Astrocyte (in vitro differentiated cells and primary cell): ENCODE measurements around the gene ACTN4. TPM values are rescaled to one million over a fixed set of nuclear protein-coding genes. Genes with fewer than 3 reads are reported as not detected.

Experiments used
- DNase-seq: peaks from one replicate; pipeline ENCODE4 v3.0.0-alpha.2; 2010; ENCODE audit warnings: low read depth
- FAIRE-seq: peaks from 2 replicates; lab custom pipeline; 2011; peaks lifted over from hg19 to GRCh38; lab: Jason Lieb, UNC
- H2AFZ ChIP-seq: 2 replicates; pipeline ENCODE4 v1.6.0; 2012; ENCODE audit warnings: low read depth, low read length, inconsistent platforms
- H3K27ac ChIP-seq: 2 replicates; pipeline ENCODE4 v1.5.1; 2011; ENCODE audit warnings: low read depth, low read length, inconsistent platforms
- H3K27me3 ChIP-seq: 2 replicates; pipeline ENCODE4 v1.6.0; 2011; ENCODE audit warnings: low read length, inconsistent platforms; ENCODE audit not compliant: insufficient read depth
- H3K36me3 ChIP-seq: 2 replicates; pipeline ENCODE4 v1.5.1; 2011; ENCODE audit warnings: low read length, inconsistent platforms; ENCODE audit not compliant: insufficient read depth
- H3K4me1 ChIP-seq: 2 replicates; pipeline ENCODE4 v1.5.1; 2011; ENCODE audit warnings: low read length, inconsistent platforms; ENCODE audit not compliant: insufficient read depth
- H3K4me2 ChIP-seq: 2 replicates; pipeline ENCODE4 v1.6.0; 2012; ENCODE audit warnings: low read length, inconsistent platforms
- H3K4me3 ChIP-seq: 2 replicates; pipeline ENCODE4 v1.5.1; 2011; ENCODE audit warnings: low read depth, mild to moderate bottlenecking, low read length, inconsistent platforms; ENCODE audit not compliant: insufficient read depth
- H3K79me2 ChIP-seq: 2 replicates; pipeline ENCODE4 v1.6.0; 2012; ENCODE audit warnings: mild to moderate bottlenecking, low read length, inconsistent platforms; ENCODE audit not compliant: insufficient read depth
- H3K9ac ChIP-seq: 2 replicates; pipeline ENCODE4 v1.6.0; 2012; ENCODE audit warnings: mild to moderate bottlenecking, low read length, inconsistent platforms
- H3K9me3 ChIP-seq: 2 replicates; pipeline ENCODE4 v1.5.1; 2012; ENCODE audit warnings: low read depth, mild to moderate bottlenecking, low read length, inconsistent platforms; ENCODE audit not compliant: insufficient read depth
- H4K20me1 ChIP-seq: 2 replicates; pipeline ENCODE4 v1.6.0; 2012; ENCODE audit warnings: low read length, inconsistent platforms; ENCODE audit not compliant: insufficient read depth
- H3K27ac Mint-ChIP-seq: one replicate; pipeline ENCODE4 v1.8.0; 2021; ENCODE audit warnings: mild to moderate bottlenecking, mixed read lengths; ENCODE audit not compliant: unreplicated experiment
- H3K27me3 Mint-ChIP-seq: one replicate; pipeline ENCODE4 v1.8.0; 2021; ENCODE audit warnings: low read depth, mixed read lengths; ENCODE audit not compliant: unreplicated experiment
- H3K36me3 Mint-ChIP-seq: one replicate; pipeline ENCODE4 v1.8.0; 2021; ENCODE audit warnings: low read depth, mixed read lengths; ENCODE audit not compliant: unreplicated experiment
- H3K4me1 Mint-ChIP-seq: one replicate; pipeline ENCODE4 v1.8.0; 2021; ENCODE audit warnings: low read depth, mixed read lengths; ENCODE audit not compliant: unreplicated experiment
- H3K4me3 Mint-ChIP-seq: one replicate; pipeline ENCODE4 v1.8.0; 2021; ENCODE audit warnings: mild to moderate bottlenecking, moderate library complexity, mixed read lengths; ENCODE audit not compliant: unreplicated experiment
- H3K9me3 Mint-ChIP-seq: one replicate; pipeline ENCODE4 v1.8.0; 2021; ENCODE audit warnings: mild to moderate bottlenecking, mixed read lengths; ENCODE audit not compliant: unreplicated experiment
- EZH2 ChIP-seq: IDR thresholded peaks from 2 replicates; pipeline ENCODE4 v1.6.1; 2012; ENCODE audit warnings: mild to moderate bottlenecking, low read length, inconsistent platforms; ENCODE audit not compliant: insufficient read depth
- total RNA-seq: library from RNA; stranded (reverse); gene quantifications from 2 replicates; pipeline ENCODE4 v1.2.1, GENCODE V29; 2021
- TF ChIP-seq, protein P1 (sequence below): IDR thresholded peaks from 2 replicates; pipeline ENCODE4 v1.5.1; 2011; ENCODE audit warnings: low read depth, mild to moderate bottlenecking, inconsistent platforms, low read length, moderate library complexity; ENCODE audit not compliant: insufficient read depth

ACTN4 gene
- total RNA-seq, 1 donor from 2014 or later, result 879 TPM

DNA sequence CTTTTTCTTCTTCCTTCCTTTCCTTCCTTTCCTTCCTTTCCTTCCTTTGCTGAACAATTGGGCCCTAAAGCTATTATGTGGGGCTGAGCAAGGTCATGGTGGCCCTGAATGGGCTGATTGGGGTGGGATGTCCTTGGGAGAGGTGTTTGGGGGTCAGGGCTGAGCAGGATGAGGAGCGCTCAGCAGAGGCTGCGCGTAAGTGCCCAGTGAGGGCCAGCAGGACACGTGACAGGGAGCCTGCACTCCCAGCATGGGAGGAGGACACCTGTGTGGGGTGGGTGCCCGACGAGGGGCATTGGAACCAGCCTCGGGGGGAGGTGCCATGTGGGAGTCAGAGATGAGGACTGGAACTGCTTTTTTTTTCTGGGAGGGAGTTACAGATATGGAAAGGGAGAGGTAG lies 131.3 kb downstream of the ACTN4 start:
- H3K4me1 ChIP-seq, result no peaks in the 10 kb centered on the region
- peaks cover 31% of the 10 kb centered on the region for H3K27me3 Mint-ChIP-seq
- no peaks in the 10 kb centered on the region for H3K4me1 Mint-ChIP-seq
- peaks cover 7% of the 10 kb centered on the region for H3K27me3 ChIP-seq
- H3K9me3 ChIP-seq, result no peaks in the 10 kb centered on the region
- H4K20me1 ChIP-seq, result no peaks in the 10 kb centered on the region
- H3K9ac ChIP-seq, result no peak overlapping the region
- no peaks in the 10 kb centered on the region for H3K36me3 ChIP-seq
- FAIRE-seq (no peak), DNase-seq (no peak)
- no peak for TF ChIP-seq EZH2
- TF ChIP-seq, protein P1, sequence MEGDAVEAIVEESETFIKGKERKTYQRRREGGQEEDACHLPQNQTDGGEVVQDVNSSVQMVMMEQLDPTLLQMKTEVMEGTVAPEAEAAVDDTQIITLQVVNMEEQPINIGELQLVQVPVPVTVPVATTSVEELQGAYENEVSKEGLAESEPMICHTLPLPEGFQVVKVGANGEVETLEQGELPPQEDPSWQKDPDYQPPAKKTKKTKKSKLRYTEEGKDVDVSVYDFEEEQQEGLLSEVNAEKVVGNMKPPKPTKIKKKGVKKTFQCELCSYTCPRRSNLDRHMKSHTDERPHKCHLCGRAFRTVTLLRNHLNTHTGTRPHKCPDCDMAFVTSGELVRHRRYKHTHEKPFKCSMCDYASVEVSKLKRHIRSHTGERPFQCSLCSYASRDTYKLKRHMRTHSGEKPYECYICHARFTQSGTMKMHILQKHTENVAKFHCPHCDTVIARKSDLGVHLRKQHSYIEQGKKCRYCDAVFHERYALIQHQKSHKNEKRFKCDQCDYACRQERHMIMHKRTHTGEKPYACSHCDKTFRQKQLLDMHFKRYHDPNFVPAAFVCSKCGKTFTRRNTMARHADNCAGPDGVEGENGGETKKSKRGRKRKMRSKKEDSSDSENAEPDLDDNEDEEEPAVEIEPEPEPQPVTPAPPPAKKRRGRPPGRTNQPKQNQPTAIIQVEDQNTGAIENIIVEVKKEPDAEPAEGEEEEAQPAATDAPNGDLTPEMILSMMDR, result no peak
- H3K4me3 ChIP-seq, result no peak overlapping the region
- H3K36me3 Mint-ChIP-seq, result no peaks in the 10 kb centered on the region
- H2AFZ ChIP-seq, result no peak overlapping the region
- H3K4me3 Mint-ChIP-seq, result no peak overlapping the region
- H3K9me3 Mint-ChIP-seq, result no peaks in the 10 kb centered on the region
- H3K27ac Mint-ChIP-seq, result no peak overlapping the region
- H3K79me2 ChIP-seq, result no peaks in the 10 kb centered on the region
- H3K27ac ChIP-seq, result no peak overlapping the region
- H3K4me2 ChIP-seq, result no peak overlapping the region

DNA sequence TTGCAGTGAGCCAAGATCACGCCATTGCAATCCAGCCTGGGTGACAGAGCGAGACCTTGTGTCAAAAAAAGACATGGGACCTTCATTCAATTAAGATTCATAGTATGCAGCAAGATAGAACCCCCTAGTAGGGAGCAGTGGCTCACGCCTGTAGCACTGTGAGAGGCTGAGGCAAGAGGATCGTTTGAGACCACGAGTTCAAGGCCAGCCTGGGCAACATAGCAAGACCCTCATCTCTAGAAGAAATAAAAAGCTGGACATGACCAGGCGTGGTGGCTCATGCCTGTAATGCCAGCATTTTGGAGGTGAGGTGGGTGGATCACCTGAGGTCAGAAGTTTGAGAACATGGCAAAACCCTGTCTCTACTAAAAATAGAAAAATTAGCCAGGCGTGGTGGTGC lies 133.0 kb downstream of the ACTN4 start:
- no peaks in the 10 kb centered on the region for H3K79me2 ChIP-seq
- H3K4me1 Mint-ChIP-seq, result no peaks in the 10 kb centered on the region
- peaks cover 3% of the 10 kb centered on the region for H3K9me3 Mint-ChIP-seq
- H3K9ac ChIP-seq, result no peak overlapping the region
- H3K4me3 Mint-ChIP-seq, result no peak overlapping the region
- H3K36me3 ChIP-seq, result no peaks in the 10 kb centered on the region
- no peak overlapping the region for H3K27ac ChIP-seq
- peaks cover 28% of the 10 kb centered on the region for H3K27me3 Mint-ChIP-seq
- TF ChIP-seq, protein P1, result no peak
- TF ChIP-seq EZH2, result no peak
- no peaks in the 10 kb centered on the region for H3K36me3 Mint-ChIP-seq
- no peak overlapping the region for H2AFZ ChIP-seq
- DNase-seq (no peak), FAIRE-seq (no peak)
- H3K27ac Mint-ChIP-seq, result no peak overlapping the region
- no peaks in the 10 kb centered on the region for H4K20me1 ChIP-seq
- no peak overlapping the region for H3K4me3 ChIP-seq
- H3K9me3 ChIP-seq, result no peaks in the 10 kb centered on the region
- H3K27me3 ChIP-seq, result peaks cover 7% of the 10 kb centered on the region
- no peaks in the 10 kb centered on the region for H3K4me1 ChIP-seq
- H3K4me2 ChIP-seq, result no peak overlapping the region

DNA sequence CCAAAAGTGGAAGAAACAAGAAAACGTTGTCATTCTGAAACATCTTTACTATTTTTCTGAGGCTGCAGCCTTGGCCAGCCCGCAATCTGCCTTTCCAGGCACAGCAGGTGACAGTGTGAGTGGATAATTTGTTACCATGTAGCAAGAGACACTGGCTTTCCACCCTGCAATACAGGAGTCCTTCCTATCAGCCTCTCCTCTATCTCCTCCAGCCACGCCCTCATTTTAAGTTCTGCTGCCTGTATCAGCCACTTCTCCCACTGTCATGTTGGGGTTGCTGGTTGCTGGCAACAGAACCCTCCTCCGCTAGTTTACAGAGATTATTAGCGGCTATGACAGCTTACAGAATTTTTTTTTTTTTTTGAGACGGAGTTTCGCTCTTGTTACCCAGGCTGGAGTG lies 133.6 kb downstream of the ACTN4 start:
- Histone ChIP-seq H3K36me3 (no peaks in the 10 kb centered on the region), H2AFZ (no peak overlapping the region), H3K9me3 (no peaks in the 10 kb centered on the region), H3K27me3 (peaks cover 7% of the 10 kb centered on the region), H3K79me2 (no peaks in the 10 kb centered on the region), H3K4me1 (no peaks in the 10 kb centered on the region), H3K9ac (no peak overlapping the region), H3K4me3 (no peak overlapping the region), H4K20me1 (no peaks in the 10 kb centered on the region), H3K27ac (no peak overlapping the region), H3K4me2 (no peak overlapping the region)
- DNase-seq (no peak), FAIRE-seq (no peak)
- Mint-ChIP-seq H3K27me3 (peaks cover 28% of the 10 kb centered on the region), H3K36me3 (no peaks in the 10 kb centered on the region), H3K4me3 (no peak overlapping the region), H3K9me3 (peaks cover 3% of the 10 kb centered on the region), H3K4me1 (no peaks in the 10 kb centered on the region), H3K27ac (no peak overlapping the region)
- TF ChIP-seq EZH2, result no peak
- TF ChIP-seq, protein P1, result no peak

Other genes with a start within 250 kb of the ACTN4 start
- gene FAM98C, start 244.6 kb upstream of the ACTN4 start, total RNA-seq, result 11.9 and 15.0 TPM in 2 replicates
- not detected in 2 replicates for gene RASGRP4, start 221.4 kb upstream of the ACTN4 start, total RNA-seq
- 0.05 and 0.32 TPM in 2 replicates for gene RYR1, start 214.0 kb upstream of the ACTN4 start, total RNA-seq
- 0.87 and 1.7 TPM in 2 replicates for gene MAP4K1, start 29.7 kb upstream of the ACTN4 start, total RNA-seq
- gene EIF3K, start 28.5 kb upstream of the ACTN4 start, total RNA-seq, result 222 and 229 TPM in 2 replicates
- 4.6 and 6.0 TPM in 2 replicates for gene CAPN12, start 96.8 kb downstream of the ACTN4 start, total RNA-seq
- gene LGALS7, start 125.9 kb downstream of the ACTN4 start, total RNA-seq, result not detected in 2 replicates
- gene LGALS7B, start 141.6 kb downstream of the ACTN4 start, total RNA-seq, result not detected in 2 replicates
- 0.32 TPM in 1 of 2 replicates, not detected in the other for gene LGALS4, start 165.3 kb downstream of the ACTN4 start, total RNA-seq
- gene ECH1, start 184.1 kb downstream of the ACTN4 start, total RNA-seq, result 51.4 and 53.3 TPM in 2 replicates
- gene HNRNPL, start 202.3 kb downstream of the ACTN4 start, total RNA-seq, result 285 and 314 TPM in 2 replicates
- gene RINL, start 230.6 kb downstream of the ACTN4 start, total RNA-seq, result 0.91 and 1.3 TPM in 2 replicates